ENCODE measurements around the gene APLP2. TPM values are rescaled to one million over a fixed set of nuclear protein-coding genes. Genes with fewer than 3 reads are reported as not detected.

Gene APLP2
- total RNA-seq, 6 donors from 2014 or later = 249 to 939 (median 653) TPM

DNA sequence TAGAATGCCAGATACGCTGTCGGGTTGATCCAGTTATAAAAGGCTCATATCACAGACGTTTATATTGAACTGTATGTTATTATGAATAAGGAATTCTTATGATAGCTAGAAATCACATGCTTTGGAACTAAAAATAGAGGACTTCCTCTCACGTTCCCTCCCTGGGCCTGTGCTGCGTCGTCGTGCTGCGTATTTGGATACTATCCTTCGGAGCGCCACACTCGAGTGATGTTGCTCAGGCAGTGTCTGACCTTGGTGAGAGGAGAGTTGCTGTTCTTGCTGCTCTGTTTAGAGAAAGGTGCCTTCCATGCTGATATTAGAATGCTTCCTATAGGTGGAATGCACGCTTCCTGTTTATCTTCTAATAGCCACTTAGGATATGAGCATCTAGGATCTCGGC lies 69.7 kb downstream of the APLP2 start:
- DNase-seq = no peak
- no peaks in the 10 kb centered on the region for H3K27me3 ChIP-seq
- 87 to 90% methylated on average over 13 of the region's 13 CpGs for WGBS, 2 donors
- H3K4me3 ChIP-seq = no peak overlapping the region
- ATAC-seq (ENCODE audit: low FRiP score in 2 of 2) = no peak
- peaks cover 19 to 96% (median 71%) of the 10 kb centered on the region in 4 donors for H3K36me3 ChIP-seq
- no peaks in the 10 kb centered on the region for H3K9me3 ChIP-seq
- TF ChIP-seq EP300 (IDR thresholded peaks at IDR 0.05) = no peak
- TF ChIP-seq POLR2A (IDR thresholded peaks at IDR 0.05) = no peak
- no peak for TF ChIP-seq CTCF (IDR thresholded peaks at IDR 0.05)
- TF ChIP-seq POLR2AphosphoS5 (IDR thresholded peaks at IDR 0.05) = no peak
- peaks cover 0 to 4% (median under 1%) of the 10 kb centered on the region in 4 donors for H3K4me1 ChIP-seq
- H3K27ac ChIP-seq = no peak overlapping the region

DNA sequence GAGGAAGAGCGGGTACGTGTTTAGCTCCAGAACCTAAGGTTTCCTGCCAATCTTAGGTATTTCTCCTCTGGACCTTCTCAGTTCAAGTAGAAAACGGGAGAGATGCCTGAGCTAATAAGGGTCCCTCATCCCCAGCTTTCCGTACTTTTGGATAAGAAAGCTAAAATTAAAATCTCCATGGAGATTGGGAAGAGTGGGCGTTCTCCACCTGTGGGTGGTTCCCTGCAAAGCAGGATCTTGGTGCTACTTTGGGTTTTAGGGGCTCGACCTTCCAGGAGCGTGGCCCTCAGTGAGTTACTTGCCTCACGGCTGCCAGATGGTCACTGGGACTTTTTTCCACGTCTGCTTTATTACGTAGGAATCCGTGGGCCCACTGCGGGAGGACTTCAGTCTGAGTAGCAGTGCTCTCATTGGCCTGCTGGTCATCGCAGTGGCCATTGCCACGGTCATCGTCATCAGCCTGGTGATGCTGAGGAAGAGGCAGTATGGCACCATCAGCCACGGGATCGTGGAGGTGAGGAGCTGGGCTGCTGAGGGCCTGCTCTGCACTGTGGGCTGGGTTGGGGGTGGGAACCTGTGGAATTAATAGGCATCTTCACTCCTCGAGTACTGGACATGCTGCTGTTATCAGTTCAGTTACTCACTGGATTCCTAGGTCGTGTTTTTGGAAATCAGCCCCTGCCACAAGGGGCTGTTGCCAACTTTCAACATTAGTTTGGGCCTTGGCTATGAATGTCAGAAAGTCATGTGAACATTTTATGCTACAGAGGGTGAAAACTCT lies 72.1 kb downstream of the APLP2 start:
- H3K4me3 ChIP-seq = no peak overlapping the region
- H3K4me1 ChIP-seq = peaks cover 21 to 25% (median 24%) of the 10 kb centered on the region in 4 donors
- no peaks in the 10 kb centered on the region for H3K9me3 ChIP-seq
- DNase-seq (peak in 1 of 2 donors; percentile 26), ATAC-seq (ENCODE audit: low FRiP score in 2 of 2) (no peak)
- TF ChIP-seq CTCF (IDR thresholded peaks at IDR 0.05) (no peak), POLR2AphosphoS5 (IDR thresholded peaks at IDR 0.05) (no peak), POLR2A (IDR thresholded peaks at IDR 0.05) (no peak), EP300 (IDR thresholded peaks at IDR 0.05) (no peak)
- H3K27ac ChIP-seq = peak overlapping the region in 2 of 4 donors; percentile 23 to 68
- H3K36me3 ChIP-seq = peaks cover 12 to 85% (median 57%) of the 10 kb centered on the region in 4 donors
- WGBS, 2 donors = 85 to 87% methylated on average over 13 to 19 of the region's 19 CpGs
- H3K27me3 ChIP-seq = no peaks in the 10 kb centered on the region

GRCh38 chr11:130144141-130144540 lies 74.4 kb downstream of the APLP2 start:
- no peak overlapping the region for H3K4me3 ChIP-seq
- peaks cover 12 to 64% (median 46%) of the 10 kb centered on the region in 4 donors for H3K36me3 ChIP-seq
- H3K9me3 ChIP-seq = no peaks in the 10 kb centered on the region
- 70 to 73% methylated on average over 10 of the region's 10 CpGs for WGBS, 2 donors
- TF ChIP-seq EP300 (IDR thresholded peaks at IDR 0.05) = no peak
- no peak for TF ChIP-seq POLR2AphosphoS5 (IDR thresholded peaks at IDR 0.05)
- no peak for TF ChIP-seq CTCF (IDR thresholded peaks at IDR 0.05)
- TF ChIP-seq POLR2A (IDR thresholded peaks at IDR 0.05) = no peak
- peaks cover 31 to 40% (median 32%) of the 10 kb centered on the region in 4 donors for H3K4me1 ChIP-seq
- ATAC-seq (ENCODE audit: low FRiP score in 2 of 2) = no peak
- H3K27me3 ChIP-seq = no peaks in the 10 kb centered on the region
- DNase-seq = no peak
- peak overlapping the region in 3 of 4 donors; percentile 6 to 65 (median 35) for H3K27ac ChIP-seq

GRCh38 chr11:130144861-130145281 lies 75.2 kb downstream of the APLP2 start:
- WGBS, 2 donors = 80 to 81% methylated on average over 7 of the region's 7 CpGs
- DNase-seq = no peak
- H3K9me3 ChIP-seq = no peaks in the 10 kb centered on the region
- no peaks in the 10 kb centered on the region for H3K27me3 ChIP-seq
- no peak for ATAC-seq (ENCODE audit: low FRiP score in 2 of 2)
- H3K27ac ChIP-seq = peak overlapping the region; percentile 65 to 87 (median 78)
- TF ChIP-seq POLR2A (IDR thresholded peaks at IDR 0.05) = no peak
- TF ChIP-seq POLR2AphosphoS5 (IDR thresholded peaks at IDR 0.05) = no peak
- no peak for TF ChIP-seq CTCF (IDR thresholded peaks at IDR 0.05)
- TF ChIP-seq EP300 (IDR thresholded peaks at IDR 0.05) = no peak
- peaks cover 31 to 40% (median 32%) of the 10 kb centered on the region in 4 donors for H3K4me1 ChIP-seq
- peaks cover 12 to 57% (median 40%) of the 10 kb centered on the region in 4 donors for H3K36me3 ChIP-seq
- H3K4me3 ChIP-seq = no peak overlapping the region
